HCT116 (cell line): ENCODE measurements around the gene MED27. TPM values are rescaled to one million over a fixed set of nuclear protein-coding genes. Genes with fewer than 3 reads are reported as not detected.

Experiments used
- ATAC-seq: fragments of 200-7000 bp; cut with Tn5 transposase; 2 replicates; pipeline ENCODE4 v1.9.1; 2020; ENCODE audit warnings: mild to moderate bottlenecking, moderate library complexity
- BruUV-seq: library from RNA; stranded (reverse); fragments of 400-500 nt; replicated peaks from 2 replicates; lab custom pipeline; 2021; lab: Mats Ljungman, UMichigan
- CTCF ChIA-PET: fragments of 300-600 bp; sonication (Branson Sonifier 250); formaldehyde crosslinking; loops from one replicate; lab custom pipeline; 2021; ENCODE audit warnings: antibody characterized with exemption; lab: Charles Lee
- POLR2A ChIA-PET: fragments of 300-600, 350-600 bp; sonication (Branson Sonifier 250); formaldehyde crosslinking; loops from one replicate; lab custom pipeline; 2021; ENCODE audit warnings: antibody characterized with exemption; lab: Charles Lee
- RAD21 ChIA-PET, 2 experiments: fragments of 300-600 bp; sonication (Branson Sonifier 250); formaldehyde crosslinking; loops; one replicate each; lab custom pipeline; 2023; ENCODE audit warnings: low total read pairs in 2 of 2; ENCODE audit not compliant: uncharacterized antibody in 2 of 2, unreplicated experiment in 2 of 2, low non-redundant PET in 1 of 2; lab: Charles Lee
- DNase-seq: peaks from one replicate; pipeline ENCODE4 v3.0.0-alpha.2; 2010; ENCODE audit warnings: low read depth, low spot score
- H2AFZ ChIP-seq: fragments of 200-600 bp; shearing (Covaris generic), sonication (generic); 2 replicates; pipeline ENCODE4 v1.6.1; 2017; ENCODE audit warnings: low read depth, mixed run types, mixed read lengths, antibody characterized with exemption, low read length; ENCODE audit not compliant: poor library complexity, severe bottlenecking
- H3K27ac ChIP-seq: 2 replicates; pipeline ENCODE4 v1.5.1; 2012; ENCODE audit warnings: low read depth, low read length
- H3K27me3 ChIP-seq: fragments of 200-600 bp; sonication (generic); 2 replicates; pipeline ENCODE4 v1.6.1; 2016; ENCODE audit warnings: mixed run types, low read length, mixed read lengths; ENCODE audit not compliant: insufficient read depth
- H3K36me3 ChIP-seq, 2 experiments: fragments of 200-500 bp in 1 of 2; fragments of 200-600 bp in 1 of 2; sonication (Bioruptor generic) in 1 of 2; sonication (generic) in 1 of 2; 2 replicates each; pipeline versions ENCODE4 v1.5.1 to v1.6.1; 2014 to 2016; ENCODE audit warnings: low read length in 2 of 2, inconsistent platforms in 1 of 2, mixed read lengths in 1 of 2, mixed run types in 1 of 2; ENCODE audit not compliant: insufficient read depth in 2 of 2, control insufficient read depth in 1 of 2
- H3K4me1 ChIP-seq, 2 experiments: fragments of 200-600 bp in 1 of 2; sonication (generic) in 1 of 2; 2 replicates each; pipeline versions ENCODE4 v1.5.1 to v1.6.1; 2012 to 2017; ENCODE audit warnings: low read length in 2 of 2, inconsistent platforms in 1 of 2, mild to moderate bottlenecking in 1 of 2, mixed read lengths in 1 of 2, mixed run types in 1 of 2, moderate library complexity in 1 of 2; ENCODE audit not compliant: insufficient read depth in 2 of 2, control insufficient read depth in 1 of 2
- H3K4me2 ChIP-seq: fragments of 200-600 bp; sonication (generic); 2 replicates; pipeline ENCODE4 v1.6.1; 2017; ENCODE audit warnings: mixed run types, low read length, mixed read lengths
- H3K4me3 ChIP-seq, 2 experiments: fragments of 200-600 bp in 1 of 2; sonication (generic) in 1 of 2; replicated peaks in 1 of 2; 2 replicates each; pipeline ENCODE4 v1.5.1; 2011 to 2016; ENCODE audit warnings: low read length in 2 of 2, control low read depth in 1 of 2, low read depth in 1 of 2, mild to moderate bottlenecking in 1 of 2, mixed read lengths in 1 of 2, mixed run types in 1 of 2
- H3K79me2 ChIP-seq: fragments of 200-600 bp; sonication (generic); 2 replicates; pipeline ENCODE4 v1.6.1; 2017; ENCODE audit warnings: mild to moderate bottlenecking, mixed run types, low read length, moderate library complexity, mixed read lengths; ENCODE audit not compliant: insufficient read depth
- H3K9ac ChIP-seq: fragments of 200-600 bp; sonication (generic); 2 replicates; pipeline ENCODE4 v1.6.1; 2016; ENCODE audit warnings: low read length, mixed read lengths
- H3K9me2 ChIP-seq: fragments of 200-600 bp; sonication (generic), shearing (Covaris generic); 2 replicates; pipeline ENCODE4 v1.6.1; 2017; ENCODE audit warnings: mixed run types, mild to moderate bottlenecking, moderate library complexity; ENCODE audit not compliant: insufficient read depth
- H3K9me3 ChIP-seq, 2 experiments: fragments of 200-500 bp in 1 of 2; fragments of 200-600 bp in 1 of 2; sonication (Bioruptor generic) in 1 of 2; sonication (generic) in 1 of 2; 2 replicates each; pipeline ENCODE4 v1.6.1; 2014 to 2017; ENCODE audit warnings: low read length in 2 of 2, mixed read lengths in 2 of 2, inconsistent platforms in 1 of 2, low read depth in 1 of 2, mild to moderate bottlenecking in 1 of 2, mixed run types in 1 of 2, moderate library complexity in 1 of 2; ENCODE audit not compliant: control insufficient read depth in 1 of 2, insufficient read depth in 1 of 2
- H4K20me1 ChIP-seq: fragments of 200-600 bp; sonication (generic), shearing (Covaris generic); 2 replicates; pipeline ENCODE4 v1.6.1; 2017; ENCODE audit warnings: mixed run types, mild to moderate bottlenecking, moderate library complexity; ENCODE audit not compliant: insufficient read depth
- FOSL1 ChIP-seq: IDR thresholded peaks from 2 replicates; pipeline ENCODE4 v1.6.1; 2012; ENCODE audit warnings: low read depth
- JUND ChIP-seq: IDR thresholded peaks from 2 replicates; pipeline ENCODE4 v1.6.1; 2012
- POLR2A ChIP-seq: IDR thresholded peaks from 2 replicates; pipeline ENCODE4 v1.7.0; 2011; ENCODE audit warnings: borderline replicate concordance; ENCODE audit not compliant: insufficient read depth, insufficient read length; ENCODE audit errors: extremely low read depth
- SP1 ChIP-seq: IDR thresholded peaks from 2 replicates; pipeline ENCODE4 v1.6.1; 2012; ENCODE audit warnings: low read depth
- TCF7L2 ChIP-seq: IDR thresholded peaks from 2 replicates; pipeline ENCODE4 v1.7.0; 2011; ENCODE audit warnings: borderline replicate concordance, inconsistent platforms; ENCODE audit not compliant: insufficient read depth, insufficient read length; ENCODE audit errors: extremely low read depth
- intact Hi-C: fragments of 100-400 bp; cut with micrococcal nuclease; formaldehyde crosslinking; loops from 2 replicates; pipeline ENCODE4 v1.10.0; 2022
- total RNA-seq: library from RNA; stranded (reverse); gene quantifications from one replicate; pipeline ENCODE4 v1.2.1, GENCODE V29; 2021; ENCODE audit not compliant: unreplicated experiment
- TF ChIP-seq, protein P1 (sequence below): IDR thresholded peaks from 2 replicates; pipeline ENCODE4 v1.6.1; 2012; ENCODE audit warnings: low read depth

The MED27 gene
- total RNA-seq, 1 experiment from 2014 or later = 26.9 TPM

DNA sequence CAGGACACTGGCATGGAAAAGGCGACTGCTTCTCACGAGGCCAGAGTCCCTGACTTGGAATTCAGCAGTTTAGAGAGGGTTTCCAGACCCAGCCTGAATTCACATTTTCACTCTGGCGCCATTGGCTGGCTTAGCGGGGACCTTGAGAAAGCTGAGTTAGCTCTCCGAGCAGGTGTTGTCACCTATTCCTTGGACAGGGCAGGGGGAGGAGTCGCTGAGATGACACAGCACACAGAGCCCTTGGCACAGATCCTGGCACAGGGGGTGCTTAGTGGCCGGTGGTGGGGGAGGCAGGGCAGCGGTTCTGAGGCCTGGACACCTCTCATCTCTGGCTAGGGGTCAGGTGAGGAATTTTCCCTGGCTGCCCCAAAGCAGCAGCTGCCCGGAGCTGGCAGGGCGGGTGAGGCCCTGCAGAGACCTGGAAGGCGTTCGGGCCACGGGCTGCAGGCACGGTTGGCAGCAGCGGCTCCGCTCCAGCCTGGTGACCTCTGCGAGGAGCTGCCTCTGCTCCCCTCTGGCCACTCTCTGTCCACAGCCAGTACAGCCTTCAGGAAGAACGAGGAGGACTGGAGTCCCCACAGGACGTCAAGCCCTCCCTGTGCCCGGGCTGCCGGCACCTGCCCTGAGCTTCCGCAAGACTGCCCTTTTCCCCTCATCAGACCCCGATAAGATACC is 267.4 kb downstream of the MED27 start:
- Histone ChIP-seq H3K36me3 (no peaks in the 10 kb centered on the region), H4K20me1 (no peaks in the 10 kb centered on the region), H3K9me2 (no peaks in the 10 kb centered on the region), H3K27ac (no peak overlapping the region), H2AFZ (no peak overlapping the region), H3K27me3 (no peaks in the 10 kb centered on the region), H3K9ac (no peak overlapping the region), H3K4me3 (no peak overlapping the region), H3K4me2 (no peak overlapping the region), H3K9me3 (no peaks in the 10 kb centered on the region), H3K79me2 (no peaks in the 10 kb centered on the region), H3K4me1 (peaks cover 0 to 12% of the 10 kb centered on the region in 2 experiments; a peak in 1 of 4 replicates)
- ChIA-PET POLR2A (no interaction called here), CTCF (no interaction called here), RAD21 (no interaction called here)
- ATAC-seq (no peak), DNase-seq (no peak)
- intact Hi-C loops = no loop called here
- TF ChIP-seq, protein P1, sequence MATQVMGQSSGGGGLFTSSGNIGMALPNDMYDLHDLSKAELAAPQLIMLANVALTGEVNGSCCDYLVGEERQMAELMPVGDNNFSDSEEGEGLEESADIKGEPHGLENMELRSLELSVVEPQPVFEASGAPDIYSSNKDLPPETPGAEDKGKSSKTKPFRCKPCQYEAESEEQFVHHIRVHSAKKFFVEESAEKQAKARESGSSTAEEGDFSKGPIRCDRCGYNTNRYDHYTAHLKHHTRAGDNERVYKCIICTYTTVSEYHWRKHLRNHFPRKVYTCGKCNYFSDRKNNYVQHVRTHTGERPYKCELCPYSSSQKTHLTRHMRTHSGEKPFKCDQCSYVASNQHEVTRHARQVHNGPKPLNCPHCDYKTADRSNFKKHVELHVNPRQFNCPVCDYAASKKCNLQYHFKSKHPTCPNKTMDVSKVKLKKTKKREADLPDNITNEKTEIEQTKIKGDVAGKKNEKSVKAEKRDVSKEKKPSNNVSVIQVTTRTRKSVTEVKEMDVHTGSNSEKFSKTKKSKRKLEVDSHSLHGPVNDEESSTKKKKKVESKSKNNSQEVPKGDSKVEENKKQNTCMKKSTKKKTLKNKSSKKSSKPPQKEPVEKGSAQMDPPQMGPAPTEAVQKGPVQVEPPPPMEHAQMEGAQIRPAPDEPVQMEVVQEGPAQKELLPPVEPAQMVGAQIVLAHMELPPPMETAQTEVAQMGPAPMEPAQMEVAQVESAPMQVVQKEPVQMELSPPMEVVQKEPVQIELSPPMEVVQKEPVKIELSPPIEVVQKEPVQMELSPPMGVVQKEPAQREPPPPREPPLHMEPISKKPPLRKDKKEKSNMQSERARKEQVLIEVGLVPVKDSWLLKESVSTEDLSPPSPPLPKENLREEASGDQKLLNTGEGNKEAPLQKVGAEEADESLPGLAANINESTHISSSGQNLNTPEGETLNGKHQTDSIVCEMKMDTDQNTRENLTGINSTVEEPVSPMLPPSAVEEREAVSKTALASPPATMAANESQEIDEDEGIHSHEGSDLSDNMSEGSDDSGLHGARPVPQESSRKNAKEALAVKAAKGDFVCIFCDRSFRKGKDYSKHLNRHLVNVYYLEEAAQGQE = no peak
- no peak for TF ChIP-seq TCF7L2
- no peak for TF ChIP-seq JUND
- BruUV-seq = no TSS peak

DNA sequence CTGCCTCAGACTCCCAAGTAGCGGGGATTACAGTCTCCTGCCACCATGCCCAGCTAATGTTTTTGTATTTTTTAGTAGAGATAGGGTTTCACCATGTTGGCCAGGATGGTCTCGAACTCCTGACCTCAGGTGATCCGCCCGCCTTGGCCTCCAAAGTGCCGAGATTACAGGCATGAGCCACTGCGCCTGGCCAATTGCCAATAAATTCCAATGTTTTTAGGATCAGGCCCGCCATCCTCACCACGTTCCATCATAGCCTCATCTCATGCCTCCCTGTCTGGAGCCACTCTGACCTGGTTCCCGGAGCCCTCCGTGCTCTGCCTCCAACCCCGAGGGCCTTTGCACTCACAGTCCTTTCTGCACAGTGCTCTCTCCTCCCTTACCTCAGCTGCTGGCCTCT is 268.3 kb downstream of the MED27 start:
- RAD21 ChIA-PET = no interaction called here
- intact Hi-C loops = no loop called here
- CTCF ChIA-PET = no interaction called here
- no peak overlapping the region for H3K4me3 ChIP-seq
- H4K20me1 ChIP-seq = no peaks in the 10 kb centered on the region
- no peaks in the 10 kb centered on the region for H3K9me3 ChIP-seq
- ATAC-seq = no peak
- BruUV-seq = no TSS peak
- POLR2A ChIA-PET = interaction anchor here (0.6 kb wide), 1 partner anchor 444 kb away, joined by 3 read pairs; no protein-coding TSS in a partner anchor
- H2AFZ ChIP-seq = no peak overlapping the region
- no peak for TF ChIP-seq POLR2A
- TF ChIP-seq FOSL1 = no peak
- TF ChIP-seq SP1 = no peak
- TF ChIP-seq, protein P1 = no peak
- TF ChIP-seq, all 23 proteins: peak for 0
- Histone ChIP-seq H3K9me2 (no peaks in the 10 kb centered on the region), H3K9ac (no peak overlapping the region), H3K27me3 (no peaks in the 10 kb centered on the region), H3K79me2 (no peaks in the 10 kb centered on the region), H3K4me2 (no peak overlapping the region), H3K36me3 (no peaks in the 10 kb centered on the region), H3K4me1 (peaks cover 0 to 12% of the 10 kb centered on the region in 2 experiments; a peak in 1 of 4 replicates), H3K27ac (no peak overlapping the region)
- DNase-seq = no peak
